H1 (cell line): ENCODE data around the gene DNM2. TPM values are rescaled to one million over a fixed set of nuclear protein-coding genes. Genes with fewer than 3 reads are reported as not detected.

ENCODE experiments used
- CTCF ChIA-PET: fragments of 300-600 bp; sonication (Branson Sonifier 250); formaldehyde crosslinking; loops from one replicate; lab custom pipeline; 2021; ENCODE audit not compliant: partially characterized antibody; lab: Charles Lee
- POLR2A ChIA-PET: fragments of 300-600 bp; sonication (Branson Sonifier 250); formaldehyde crosslinking; loops from one replicate; lab custom pipeline; 2021; ENCODE audit warnings: inconsistent platforms; ENCODE audit not compliant: partially characterized antibody; lab: Charles Lee
- DNase-seq, 2 experiments: peaks; one replicate each; pipeline versions ENCODE4 v3.0.0 to v3.0.0-alpha.2; 2010 to 2022; ENCODE audit warnings: low spot score in 2 of 2, low read depth in 1 of 2, mixed read lengths in 1 of 2
- FAIRE-seq: peaks from 2 replicates; lab custom pipeline; 2011; peaks lifted over from hg19 to GRCh38; lab: Jason Lieb, UNC
- H2AFZ ChIP-seq: 2 replicates; pipeline ENCODE4 v1.8.1; 2012; ENCODE audit warnings: low read length, inconsistent platforms
- H2AK5ac ChIP-seq: 2 replicates; pipeline ENCODE4 v1.6.1; 2013; ENCODE audit warnings: low read depth, low read length
- H2BK120ac ChIP-seq: replicated peaks from 2 replicates; pipeline ENCODE3; 2013; ENCODE audit warnings: low read depth, low read length, inconsistent platforms
- H2BK12ac ChIP-seq: 2 replicates; pipeline ENCODE4 v1.6.1; 2013; ENCODE audit warnings: low read depth, low read length
- H2BK15ac ChIP-seq: 2 replicates; pipeline ENCODE4 v1.6.1; 2013; ENCODE audit warnings: low read length
- H2BK20ac ChIP-seq: 2 replicates; pipeline ENCODE4 v1.6.1; 2013; ENCODE audit warnings: low read length
- H2BK5ac ChIP-seq: 2 replicates; pipeline ENCODE4 v1.6.1; 2013; ENCODE audit warnings: low read depth, low read length
- H3K14ac ChIP-seq: 2 replicates; pipeline ENCODE4 v1.6.1; 2013; ENCODE audit warnings: inconsistent platforms; ENCODE audit not compliant: insufficient read length
- H3K18ac ChIP-seq: 2 replicates; pipeline ENCODE4 v1.6.1; 2013; ENCODE audit warnings: low read length; ENCODE audit errors: extremely low read depth
- H3K23ac ChIP-seq: 2 replicates; pipeline ENCODE4 v1.6.1; 2013; ENCODE audit warnings: inconsistent platforms; ENCODE audit not compliant: insufficient read length
- H3K23me2 ChIP-seq: 2 replicates; pipeline ENCODE4 v1.6.1; 2013; ENCODE audit warnings: low read depth, low read length
- H3K27ac ChIP-seq: 2 replicates; pipeline ENCODE4 v1.6.1; 2011; ENCODE audit warnings: low read depth, low read length, inconsistent platforms
- H3K27me3 ChIP-seq, 4 experiments: replicated peaks in 1 of 4; 1 replicate in 1 of 4; 2 replicates in 3 of 4; pipeline versions ENCODE4 v1.6.1 to v1.8.1; 2011 to 2013; ENCODE audit warnings: low read length in 3 of 4, mild to moderate bottlenecking in 3 of 4, inconsistent platforms in 2 of 4, mixed read lengths in 2 of 4, moderate library complexity in 1 of 4; ENCODE audit not compliant: control insufficient read depth in 3 of 4, insufficient read depth in 3 of 4; ENCODE audit errors: extremely low read depth in 1 of 4
- H3K36me3 ChIP-seq, 4 experiments: 2 replicates each; pipeline versions ENCODE4 v1.6.1 to v1.8.1; 2011 to 2013; ENCODE audit warnings: mild to moderate bottlenecking in 4 of 4, low read length in 3 of 4, moderate library complexity in 2 of 4, control low read depth in 1 of 4, inconsistent platforms in 1 of 4; ENCODE audit not compliant: insufficient read depth in 4 of 4, control insufficient read depth in 2 of 4
- H3K4ac ChIP-seq: replicated peaks from 2 replicates; pipeline ENCODE3; 2013; ENCODE audit warnings: low read length, low read depth, mixed read lengths, inconsistent platforms; ENCODE audit not compliant: insufficient read length
- H3K4me1 ChIP-seq, 4 experiments: replicated peaks in 1 of 4; 1 replicate in 1 of 4; 2 replicates in 3 of 4; pipeline versions ENCODE4 v1.6.1 to v1.8.1; 2011 to 2013; ENCODE audit warnings: low read length in 3 of 4, inconsistent platforms in 2 of 4, mixed read lengths in 1 of 4; ENCODE audit not compliant: insufficient read depth in 4 of 4, control insufficient read depth in 3 of 4
- H3K4me2 ChIP-seq, 2 experiments: 2 replicates each; pipeline versions ENCODE4 v1.6.1 to v1.8.1; 2011 to 2013; ENCODE audit warnings: low read depth in 2 of 2, low read length in 2 of 2, control low read depth in 1 of 2, inconsistent platforms in 1 of 2, mild to moderate bottlenecking in 1 of 2; ENCODE audit not compliant: insufficient read depth in 1 of 2
- H3K4me3 ChIP-seq, 4 experiments: fragments of 200-600, 300-600 bp in 1 of 4; sonication (generic), shearing (Covaris generic), sonication (Bioruptor Twin) in 1 of 4; 2 replicates each; pipeline versions ENCODE4 v1.5.1 to v1.8.1; 2011 to 2016; ENCODE audit warnings: low read length in 4 of 4, low read depth in 3 of 4, control low read depth in 2 of 4, inconsistent platforms in 2 of 4, mild to moderate bottlenecking in 2 of 4, mixed read lengths in 1 of 4, moderate library complexity in 1 of 4; ENCODE audit not compliant: insufficient read depth in 2 of 4; ENCODE audit errors: extremely low read depth in 1 of 4
- H3K56ac ChIP-seq: replicated peaks from 2 replicates; pipeline ENCODE3; 2013; ENCODE audit warnings: low read depth, mild to moderate bottlenecking, mixed read lengths, low read length, inconsistent platforms; ENCODE audit not compliant: insufficient read length
- H3K79me1 ChIP-seq: 2 replicates; pipeline ENCODE4 v1.6.1; 2013; ENCODE audit warnings: low read depth, low read length, control low read depth
- H3K79me2 ChIP-seq, 2 experiments: 2 replicates each; pipeline versions ENCODE4 v1.6.1 to v1.8.1; 2012 to 2013; ENCODE audit warnings: low read length in 2 of 2, mild to moderate bottlenecking in 2 of 2, inconsistent platforms in 1 of 2; ENCODE audit not compliant: insufficient read depth in 2 of 2, control insufficient read depth in 1 of 2
- H3K9ac ChIP-seq, 4 experiments: replicated peaks in 1 of 4; 1 replicate in 1 of 4; 2 replicates in 3 of 4; pipeline versions ENCODE4 v1.6.1 to v1.8.1; 2011 to 2013; ENCODE audit warnings: low read depth in 3 of 4, low read length in 3 of 4, control low read depth in 2 of 4, mild to moderate bottlenecking in 2 of 4, moderate library complexity in 2 of 4, inconsistent platforms in 1 of 4; ENCODE audit errors: extremely low read depth in 1 of 4
- H3K9me3 ChIP-seq, 2 experiments: 2 replicates each; pipeline versions ENCODE4 v1.6.1 to v1.8.1; 2012 to 2013; ENCODE audit warnings: mild to moderate bottlenecking in 2 of 2, moderate library complexity in 2 of 2, control low read depth in 1 of 2, inconsistent platforms in 1 of 2, low read depth in 1 of 2, low read length in 1 of 2, mixed read lengths in 1 of 2; ENCODE audit not compliant: insufficient read depth in 2 of 2
- H4K20me1 ChIP-seq, 2 experiments: replicated peaks in 1 of 2; 2 replicates each; pipeline versions ENCODE3 to v1.8.1; 2011 to 2013; ENCODE audit warnings: inconsistent platforms in 2 of 2, low read length in 2 of 2, mild to moderate bottlenecking in 1 of 2; ENCODE audit not compliant: insufficient read depth in 2 of 2, control insufficient read depth in 1 of 2
- H4K5ac ChIP-seq: 2 replicates; pipeline ENCODE4 v1.6.1; 2013; ENCODE audit warnings: low read length, low read depth, mixed read lengths, inconsistent platforms; ENCODE audit not compliant: insufficient read length
- H4K8ac ChIP-seq: 2 replicates; pipeline ENCODE4 v1.8.0; 2013; ENCODE audit warnings: mild to moderate bottlenecking, moderate library complexity, low read length, inconsistent platforms; ENCODE audit not compliant: insufficient read depth; ENCODE audit errors: extremely low read depth
- H4K91ac ChIP-seq: replicated peaks from 2 replicates; pipeline ENCODE3; 2013; ENCODE audit warnings: low read length, mixed read lengths, inconsistent platforms; ENCODE audit not compliant: insufficient read length
- POLR2AphosphoS5 ChIP-seq: IDR thresholded peaks from 2 replicates; pipeline ENCODE4 v1.6.1; 2011; ENCODE audit warnings: low read depth, low read length
- RBBP5 ChIP-seq: IDR thresholded peaks from 2 replicates; pipeline ENCODE4 v1.7.1; 2012; ENCODE audit warnings: low read depth, mild to moderate bottlenecking, inconsistent platforms, low read length, moderate library complexity, borderline replicate concordance
- WGBS, 2 experiments: shearing (Covaris generic) in 1 of 2; methylation state at CpG; one replicate each; pipeline versions ENCODE4 v1.1.6 to v1.1.7; 2013 to 2015; ENCODE audit warnings: low lambda C conversion rate in 2 of 2, mixed read lengths in 2 of 2, inconsistent platforms in 1 of 2, low coverage in 1 of 2, missing lambda C conversion rate in 1 of 2; ENCODE audit not compliant: insufficient replicate concordance in 2 of 2, insufficient coverage in 1 of 2, insufficient read length in 1 of 2; ENCODE audit errors: extremely low coverage in 1 of 2, missing lambda C conversion rate in 1 of 2; 5-methylcytosine and 5-hydroxymethylcytosine counted together
- polyA plus RNA-seq, 7 experiments: library from polyadenylated mRNA; depleted of rRNA in 3 of 7; stranded (reverse) in 5 of 7; unstranded in 2 of 7; fragments of >200 nt in 5 of 7; fragments of 200-250 nt in 2 of 7; gene quantifications; 1 replicate in 5 of 7; 2 replicates in 1 of 7; 4 replicates in 1 of 7; pipeline versions ENCODE4 v1.2.1 to v1.2.3, GENCODE V29; 2011 to 2013; ENCODE audit warnings: missing spikeins in 2 of 7, mixed read lengths in 2 of 7
- total RNA-seq: library from RNA; stranded (reverse); fragmentation: NEBNext Ultra II Directional; extraction: Animal tissue kit (Norgen Biotek cat#: 25700); gene quantifications from 2 replicates; pipeline ENCODE4 v1.2.1, GENCODE V29; 2021

Gene DNM2
- total and polyA plus RNA-seq, 2 of the 8 experiments (the other 6 are each of a cell fraction or from before 2014, with no cell fraction given): 61.9 to 120 TPM

GRCh38 chr19:10678813-10679212 lies 39.1 kb upstream of the DNM2 start:
- FAIRE-seq (no peak), DNase-seq (no peak)
- no peak overlapping the region for H2BK120ac ChIP-seq
- H3K4me2 ChIP-seq: no peak overlapping the region
- peaks cover 4 to 91% of the 10 kb centered on the region in 2 experiments; a peak in 2 of 4 replicates for H3K79me2 ChIP-seq
- no peak overlapping the region for H2BK15ac ChIP-seq
- H2AFZ ChIP-seq: no peak overlapping the region
- no peaks in the 10 kb centered on the region for H3K27me3 ChIP-seq
- H2BK12ac ChIP-seq: no peak overlapping the region
- H3K4me1 ChIP-seq: no peaks in the 10 kb centered on the region; a peak in 2 of 7 replicates
- no peak overlapping the region for H3K18ac ChIP-seq
- CTCF ChIA-PET: interaction anchor here (0.6 to 3.5 kb wide), 8 partner anchors 8 to 106 kb away, joined by 3 to 13 read pairs (median 3); no protein-coding TSS in a partner anchor
- H3K23ac ChIP-seq: no peak overlapping the region
- peaks cover 74 to 90% (median 86%) of the 10 kb centered on the region in 4 experiments for H3K36me3 ChIP-seq
- H3K9me3 ChIP-seq: no peaks in the 10 kb centered on the region
- H4K8ac ChIP-seq: peak overlapping the region; percentile 19; the same call in 1 of the 2 replicates
- no peak overlapping the region for H3K14ac ChIP-seq
- H3K56ac ChIP-seq: no peak overlapping the region
- no peak overlapping the region for H4K5ac ChIP-seq
- H3K79me1 ChIP-seq: peaks cover 7% of the 10 kb centered on the region
- no peak overlapping the region for H2AK5ac ChIP-seq
- H2BK5ac ChIP-seq: no peak overlapping the region
- H2BK20ac ChIP-seq: no peak overlapping the region
- H4K20me1 ChIP-seq: peaks cover 32 to 40% of the 10 kb centered on the region in 2 experiments
- 94% methylated on average over 12 of the region's 12 CpGs; no CpG with 5 or more reads in 1 of the 2 experiments for WGBS, 2 experiments
- no peaks in the 10 kb centered on the region for H3K23me2 ChIP-seq
- no peak overlapping the region for H3K9ac ChIP-seq
- POLR2A ChIA-PET: interaction anchor here (55.9 to 59.0 kb wide), 2 partner anchors 10 to 13 kb away, joined by 1874 read pairs; partner anchors contain the start of genes DNM2, ILF3 and QTRT1
- no peak overlapping the region for H3K4ac ChIP-seq
- TF ChIP-seq POLR2AphosphoS5 (peak; percentile 15; the same call in 1 of the 2 replicates), RBBP5 (no peak)
- no peak overlapping the region for H3K4me3 ChIP-seq
- H4K91ac ChIP-seq: no peak overlapping the region
- no peak overlapping the region for H3K27ac ChIP-seq
